A549 (cell line): ENCODE results near the gene ALDH2. TPM values are rescaled to one million over a fixed set of nuclear protein-coding genes. Genes with fewer than 3 reads are reported as not detected.

Experiments
- ATAC-seq, 2 experiments: fragments of 200-7000 bp in 1 of 2; fragments of >200 bp in 1 of 2; cut with Nextera tagmentation in 1 of 2; cut with Tn5 transposase in 1 of 2; 3 replicates each; pipeline versions ENCODE4 v1.8.0 to v1.9.1; 2018 to 2020; ENCODE audit warnings: mild to moderate bottlenecking in 1 of 2, moderate library complexity in 1 of 2
- CTCF ChIA-PET: fragments of 300-600 bp; sonication (Branson Sonifier 250); formaldehyde crosslinking; extraction: SDS; loops from one replicate; lab custom pipeline; 2021; ENCODE audit warnings: antibody characterized with exemption, inconsistent platforms; lab: Yijun Ruan, JAX
- POLR2A ChIA-PET: fragments of 350-600 bp; formaldehyde crosslinking; extraction: SDS; loops from one replicate; lab custom pipeline; 2021; ENCODE audit warnings: antibody characterized with exemption, inconsistent platforms; lab: Yijun Ruan, JAX
- DNase-seq, 2 experiments: peaks; one replicate each; pipeline versions ENCODE4 v3.0.0 to v3.0.0-alpha.2; 2011 to 2016; ENCODE audit warnings: low read depth in 1 of 2, low spot score in 1 of 2
- FAIRE-seq: peaks from 2 replicates; lab custom pipeline; 2011; peaks lifted over from hg19 to GRCh38; lab: Jason Lieb, UNC
- H3K27ac ChIP-seq, 2 experiments: fragments of >200 bp; sonication (Bioruptor Twin); formaldehyde crosslinking; 3 replicates each; pipeline ENCODE4 v1.5.1; 2016 to 2017
- H3K4me1 ChIP-seq: fragments of >200 bp; sonication (Bioruptor Twin); formaldehyde crosslinking; 3 replicates; pipeline ENCODE4 v1.6.1; 2016
- H3K4me2 ChIP-seq: fragments of >200 bp; sonication (Bioruptor Twin); formaldehyde crosslinking; 3 replicates; pipeline ENCODE4 v1.6.1; 2016
- H3K4me3 ChIP-seq: fragments of >200 bp; sonication (Bioruptor Twin); formaldehyde crosslinking; 3 replicates; pipeline ENCODE4 v1.5.1; 2016
- H3K9me3 ChIP-seq: fragments of >200 bp; sonication (Bioruptor Twin); formaldehyde crosslinking; 3 replicates; pipeline ENCODE4 v1.6.1; 2016
- CEBPB ChIP-seq, 2 experiments: fragments of >200 bp in 1 of 2; sonication (Bioruptor Twin) in 1 of 2; formaldehyde crosslinking in 1 of 2; IDR thresholded peaks; 2 replicates each; pipeline ENCODE4 v1.6.1; 2012 to 2016
- CHD2 ChIP-seq: fragments of 150-350 bp; IDR thresholded peaks from 2 replicates; pipeline ENCODE4 v1.6.1; 2014; ENCODE audit warnings: low read length; ENCODE audit not compliant: partially characterized antibody
- EHF ChIP-seq: fragments of 250-450 bp; sonication (Bioruptor Pico); IDR thresholded peaks from 2 replicates; pipeline ENCODE4 v1.5.0; 2020; ENCODE audit warnings: mild to moderate bottlenecking
- FOXS1 ChIP-seq: fragments of 250-450 bp; sonication (Bioruptor Pico); IDR thresholded peaks from 2 replicates; pipeline ENCODE4 v1.5.0; 2020; ENCODE audit warnings: mild to moderate bottlenecking, moderate library complexity
- JUN ChIP-seq, 2 experiments: fragments of >200 bp; sonication (Bioruptor Twin); formaldehyde crosslinking; IDR thresholded peaks; 2 replicates in 1 of 2; 3 replicates in 1 of 2; pipeline ENCODE4 v1.6.1; 2016 to 2017
- KDM1A ChIP-seq: fragments of 200-600 bp; sonication (generic); IDR thresholded peaks from 2 replicates; pipeline ENCODE4 v1.6.1; 2016; ENCODE audit warnings: low read depth, mild to moderate bottlenecking
- MAFK ChIP-seq: fragments of 450-650 bp; IDR thresholded peaks from 2 replicates; pipeline ENCODE4 v1.6.1; 2014; ENCODE audit not compliant: partially characterized antibody
- MAX ChIP-seq: IDR thresholded peaks from 2 replicates; pipeline ENCODE4 v1.6.1; 2012
- MYC ChIP-seq: IDR thresholded peaks from 2 replicates; pipeline ENCODE4 v1.6.1; 2012; ENCODE audit warnings: mild to moderate bottlenecking, inconsistent platforms, low read length, improper control_type of control experiment, borderline replicate concordance
- NPAS2 ChIP-seq: fragments of 250-450 bp; sonication (Bioruptor Pico); IDR thresholded peaks from 2 replicates; pipeline ENCODE4 v1.8.0; 2022; ENCODE audit warnings: mild to moderate bottlenecking, moderate library complexity, borderline replicate concordance
- NR3C1 ChIP-seq: fragments of >200 bp; sonication (Bioruptor Twin); formaldehyde crosslinking; IDR thresholded peaks from 3 replicates; pipeline ENCODE4 v1.6.1; 2017
- POLR2A ChIP-seq: IDR thresholded peaks from 2 replicates; pipeline ENCODE4 v1.6.1; 2012; ENCODE audit warnings: mild to moderate bottlenecking, low read length
- POLR2AphosphoS2 ChIP-seq: conservative IDR thresholded peaks from 2 replicates; pipeline ENCODE4 v1.6.1; 2012; ENCODE audit warnings: low read length, improper control_type of control experiment, inconsistent platforms
- RARB ChIP-seq: fragments of 250-450 bp; sonication (Bioruptor Pico); IDR thresholded peaks from 2 replicates; pipeline ENCODE4 v1.8.0; 2021; ENCODE audit warnings: mild to moderate bottlenecking, moderate library complexity
- RCOR1 ChIP-seq: fragments of 150-350 bp; IDR thresholded peaks from 2 replicates; pipeline ENCODE4 v1.6.1; 2014; ENCODE audit warnings: antibody characterized with exemption, low read length, low read depth
- RFX5 ChIP-seq: fragments of 450-650 bp; IDR thresholded peaks from 2 replicates; pipeline ENCODE4 v1.7.1; 2014; ENCODE audit warnings: antibody characterized with exemption, mild to moderate bottlenecking, moderate library complexity
- SMC3 ChIP-seq: fragments of >200 bp; sonication (Bioruptor Twin); formaldehyde crosslinking; IDR thresholded peaks from 3 replicates; pipeline ENCODE4 v1.6.1; 2018; ENCODE audit warnings: inconsistent platforms
- SREBF2 ChIP-seq: fragments of 450-650 bp; IDR thresholded peaks from 2 replicates; pipeline ENCODE4 v1.6.1; 2014; ENCODE audit warnings: mild to moderate bottlenecking, moderate library complexity
- TFCP2L1 ChIP-seq: fragments of 250-450 bp; sonication (Bioruptor Pico); IDR thresholded peaks from 2 replicates; pipeline ENCODE4 v1.5.0; 2021; ENCODE audit warnings: mild to moderate bottlenecking
- TP53 ChIP-seq: fragments of 250-450 bp; sonication (Bioruptor Pico); IDR thresholded peaks from 2 replicates; pipeline ENCODE4 v1.5.0; 2021; ENCODE audit warnings: mild to moderate bottlenecking, moderate library complexity
- WGBS: methylation state at CpG from one replicate; pipeline ENCODE4 v1.1.6; 2017; ENCODE audit errors: missing lambda C conversion rate; 5-methylcytosine and 5-hydroxymethylcytosine counted together
- polyA plus RNA-seq, 4 experiments: library from polyadenylated mRNA; depleted of rRNA in 3 of 4; stranded (reverse); fragments of >200 nt; fragmentation: RNase III in 1 of 4; extraction: RNeasy Plus Mini Kit Qiagen cat#74134 plus additional on column Dnase treatment in 1 of 4; gene quantifications; 2 replicates in 3 of 4; 3 replicates in 1 of 4; pipeline ENCODE4 v1.2.3, GENCODE V29; 2011 to 2017
- TF ChIP-seq, protein P1 (sequence below): fragments of >200 bp; sonication (Bioruptor Twin); formaldehyde crosslinking; IDR thresholded peaks from 3 replicates; pipeline ENCODE4 v1.5.1; 2016
- TF ChIP-seq, protein P2 (sequence below): IDR thresholded peaks from 2 replicates; pipeline ENCODE4 v1.6.1; 2012; ENCODE audit warnings: low read depth, borderline replicate concordance
- TF ChIP-seq, protein P3 (sequence below): fragments of >200 bp; sonication (Bioruptor Twin); formaldehyde crosslinking; IDR thresholded peaks from 3 replicates; pipeline ENCODE4 v1.6.1; 2016

ALDH2 gene
- polyA plus RNA-seq, 2 of the 4 experiments (the other 2 are of a cell fraction), result 97.5 to 123 TPM

DNA sequence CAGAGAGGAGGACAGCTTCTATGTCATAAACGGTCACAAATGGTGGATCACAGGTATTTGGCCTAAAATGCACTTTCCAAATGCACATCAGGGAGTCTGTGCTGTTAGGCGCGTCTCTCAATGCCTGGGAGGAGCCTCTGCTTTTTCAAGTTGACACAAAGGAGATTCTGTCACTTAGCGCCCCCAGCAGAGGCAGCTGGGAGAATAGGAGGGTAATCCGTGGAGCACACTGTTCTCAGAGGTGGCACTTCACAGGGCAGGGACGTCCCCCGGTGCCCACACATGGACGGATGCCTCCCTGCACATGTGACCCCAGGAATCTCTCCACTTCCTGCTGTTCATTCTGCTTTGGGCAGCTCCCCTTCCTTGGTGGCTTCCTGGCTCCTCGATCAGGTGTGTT is 19.4 kb upstream of the ALDH2 start:
- ChIA-PET POLR2A (no interaction called here), CTCF (interaction anchor here (2.0 to 2.3 kb wide), 2 partner anchors 41 to 66 kb away, joined by 6 to 14 read pairs; no protein-coding TSS in a partner anchor)
- no peak for FAIRE-seq
- WGBS, result 81% methylated on average over 9 of the region's 9 CpGs
- DNase-seq, result no peak
- TF ChIP-seq TP53 (CRISPR knock-in tag) (no peak), RCOR1 (no peak), CEBPB (IDR thresholded peaks at IDR 0.05) (no peak), POLR2A (no peak)
- no peaks in the 10 kb centered on the region for H3K9me3 ChIP-seq
- H3K4me1 ChIP-seq, result no peaks in the 10 kb centered on the region
- ATAC-seq, result 0 out of 6 replicates have a peak, but pooled peaks of 1 of the 2 experiments have one; percentile 44
- no peak overlapping the region for H3K27ac ChIP-seq
- H3K4me2 ChIP-seq, result no peak overlapping the region
- H3K4me3 ChIP-seq, result no peak overlapping the region

DNA sequence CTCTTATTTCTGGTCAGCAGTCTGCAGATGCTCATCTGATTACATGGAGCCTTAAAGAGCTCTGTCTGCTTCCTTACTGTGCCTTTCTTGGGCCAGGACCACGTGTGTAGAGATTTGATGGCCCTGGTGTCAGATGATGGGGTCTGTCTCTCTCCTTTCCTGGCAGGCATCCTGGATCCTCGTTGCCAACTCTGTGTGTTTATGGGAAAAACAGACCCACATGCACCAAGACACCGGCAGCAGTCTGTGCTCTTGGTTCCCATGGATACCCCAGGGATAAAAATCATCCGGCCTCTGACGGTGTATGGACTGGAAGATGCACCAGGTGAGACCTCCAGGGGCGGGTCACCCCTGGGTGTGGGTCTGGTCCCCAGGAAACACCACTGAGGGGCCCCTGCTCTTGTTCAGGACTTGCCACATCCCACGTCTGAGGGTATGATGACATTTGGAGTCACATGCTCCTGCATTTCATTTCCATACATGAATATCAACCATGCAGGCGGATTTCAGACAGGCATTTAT is 18.5 kb upstream of the ALDH2 start:
- TF ChIP-seq SREBF2 (no peak), RFX5 (no peak), MAX (no peak), MAFK (no peak), TFCP2L1 (CRISPR knock-in tag) (no peak), CHD2 (no peak), MYC (no peak), JUN (IDR thresholded peaks at IDR 0.05) (no peak), NPAS2 (no peak), SMC3 (no peak), EHF (CRISPR knock-in tag) (no peak), KDM1A (no peak), RARB (CRISPR knock-in tag) (no peak), NR3C1 (no peak), POLR2AphosphoS2 (no peak), FOXS1 (CRISPR knock-in tag) (no peak)
- TF ChIP-seq, protein P1, sequence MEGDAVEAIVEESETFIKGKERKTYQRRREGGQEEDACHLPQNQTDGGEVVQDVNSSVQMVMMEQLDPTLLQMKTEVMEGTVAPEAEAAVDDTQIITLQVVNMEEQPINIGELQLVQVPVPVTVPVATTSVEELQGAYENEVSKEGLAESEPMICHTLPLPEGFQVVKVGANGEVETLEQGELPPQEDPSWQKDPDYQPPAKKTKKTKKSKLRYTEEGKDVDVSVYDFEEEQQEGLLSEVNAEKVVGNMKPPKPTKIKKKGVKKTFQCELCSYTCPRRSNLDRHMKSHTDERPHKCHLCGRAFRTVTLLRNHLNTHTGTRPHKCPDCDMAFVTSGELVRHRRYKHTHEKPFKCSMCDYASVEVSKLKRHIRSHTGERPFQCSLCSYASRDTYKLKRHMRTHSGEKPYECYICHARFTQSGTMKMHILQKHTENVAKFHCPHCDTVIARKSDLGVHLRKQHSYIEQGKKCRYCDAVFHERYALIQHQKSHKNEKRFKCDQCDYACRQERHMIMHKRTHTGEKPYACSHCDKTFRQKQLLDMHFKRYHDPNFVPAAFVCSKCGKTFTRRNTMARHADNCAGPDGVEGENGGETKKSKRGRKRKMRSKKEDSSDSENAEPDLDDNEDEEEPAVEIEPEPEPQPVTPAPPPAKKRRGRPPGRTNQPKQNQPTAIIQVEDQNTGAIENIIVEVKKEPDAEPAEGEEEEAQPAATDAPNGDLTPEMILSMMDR, result no peak
- TF ChIP-seq, protein P2, sequence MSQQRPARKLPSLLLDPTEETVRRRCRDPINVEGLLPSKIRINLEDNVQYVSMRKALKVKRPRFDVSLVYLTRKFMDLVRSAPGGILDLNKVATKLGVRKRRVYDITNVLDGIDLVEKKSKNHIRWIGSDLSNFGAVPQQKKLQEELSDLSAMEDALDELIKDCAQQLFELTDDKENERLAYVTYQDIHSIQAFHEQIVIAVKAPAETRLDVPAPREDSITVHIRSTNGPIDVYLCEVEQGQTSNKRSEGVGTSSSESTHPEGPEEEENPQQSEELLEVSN, result no peak
- TF ChIP-seq, protein P3, sequence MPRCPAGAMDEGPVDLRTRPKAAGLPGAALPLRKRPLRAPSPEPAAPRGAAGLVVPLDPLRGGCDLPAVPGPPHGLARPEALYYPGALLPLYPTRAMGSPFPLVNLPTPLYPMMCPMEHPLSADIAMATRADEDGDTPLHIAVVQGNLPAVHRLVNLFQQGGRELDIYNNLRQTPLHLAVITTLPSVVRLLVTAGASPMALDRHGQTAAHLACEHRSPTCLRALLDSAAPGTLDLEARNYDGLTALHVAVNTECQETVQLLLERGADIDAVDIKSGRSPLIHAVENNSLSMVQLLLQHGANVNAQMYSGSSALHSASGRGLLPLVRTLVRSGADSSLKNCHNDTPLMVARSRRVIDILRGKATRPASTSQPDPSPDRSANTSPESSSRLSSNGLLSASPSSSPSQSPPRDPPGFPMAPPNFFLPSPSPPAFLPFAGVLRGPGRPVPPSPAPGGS, result no peak
- DNase-seq, result no peak
- 74% methylated on average over 8 of the region's 8 CpGs for WGBS
- H3K4me2 ChIP-seq, result no peak overlapping the region
- H3K27ac ChIP-seq, result no peak overlapping the region
- H3K4me1 ChIP-seq, result no peaks in the 10 kb centered on the region
- ChIA-PET CTCF (interaction anchor here (1.0 to 2.0 kb wide), 2 partner anchors 8 to 40 kb away, joined by 3 to 6 read pairs; no protein-coding TSS in a partner anchor), POLR2A (no interaction called here)
- H3K9me3 ChIP-seq, result no peaks in the 10 kb centered on the region
- H3K4me3 ChIP-seq, result no peak overlapping the region
- no peak for FAIRE-seq
- no peak for ATAC-seq

- TF ChIP-seq RFX5 (no peak), CHD2 (no peak)
- TF ChIP-seq, protein P2, result no peak
- H3K4me1 ChIP-seq, result no peaks in the 10 kb centered on the region
- FAIRE-seq (no peak), ATAC-seq (no peak), DNase-seq (no peak)
- H3K9me3 ChIP-seq, result no peaks in the 10 kb centered on the region
- no peak overlapping the region for H3K4me2 ChIP-seq
- H3K27ac ChIP-seq, result no peak overlapping the region
- POLR2A ChIA-PET, result no interaction called here
- H3K4me3 ChIP-seq, result no peak overlapping the region
- 88% methylated on average over 7 of the region's 7 CpGs for WGBS
- CTCF ChIA-PET, result no interaction called here
Measured at GRCh38 chr12:111748867-111749266, 17.9 kb upstream of the ALDH2 start.
